GM23248 (cell line): ENCODE measurements around the gene CHST11. TPM values are rescaled to one million over a fixed set of nuclear protein-coding genes. Genes with fewer than 3 reads are reported as not detected.

ENCODE experiments used
- DNase-seq: peaks from one replicate; pipeline ENCODE4 v3.0.0-alpha.2; 2015
- H2AFZ ChIP-seq: fragments of 200-600 bp; sonication (generic); 2 replicates; pipeline ENCODE4 v1.6.1; 2016; ENCODE audit warnings: antibody characterized with exemption
- H3F3A ChIP-seq: fragments of 200-600 bp; sonication (generic); 2 replicates; pipeline ENCODE4 v1.6.1; 2016; ENCODE audit warnings: mild to moderate bottlenecking, antibody characterized with exemption, mixed run types; ENCODE audit not compliant: insufficient read depth
- H3K27ac ChIP-seq: fragments of 200-600 bp; sonication (generic); 2 replicates; pipeline ENCODE4 v1.5.1; 2016; ENCODE audit warnings: mild to moderate bottlenecking
- H3K27me3 ChIP-seq: fragments of 200-600 bp; sonication (generic); replicated peaks from 2 replicates; pipeline ENCODE4 v1.6.1; 2016; ENCODE audit warnings: mild to moderate bottlenecking; ENCODE audit not compliant: insufficient read depth
- H3K36me3 ChIP-seq: fragments of 200-600 bp; sonication (generic); 2 replicates; pipeline ENCODE4 v1.6.1; 2016; ENCODE audit warnings: low read depth, mild to moderate bottlenecking
- H3K4me1 ChIP-seq: fragments of 200-600 bp; sonication (generic); 2 replicates; pipeline ENCODE4 v1.6.1; 2016; ENCODE audit warnings: mild to moderate bottlenecking; ENCODE audit not compliant: insufficient read depth
- H3K4me2 ChIP-seq: fragments of 200-600 bp; sonication (generic); one replicate; pipeline ENCODE4 v1.6.1; 2016; ENCODE audit warnings: mild to moderate bottlenecking; ENCODE audit not compliant: unreplicated experiment
- H3K4me3 ChIP-seq: fragments of 200-600 bp; sonication (generic); 2 replicates; pipeline ENCODE4 v1.5.1; 2016; ENCODE audit warnings: mild to moderate bottlenecking
- H3K79me2 ChIP-seq: fragments of 200-600 bp; sonication (generic); 2 replicates; pipeline ENCODE4 v1.6.1; 2016; ENCODE audit warnings: mild to moderate bottlenecking; ENCODE audit not compliant: insufficient read depth
- H3K9ac ChIP-seq: fragments of 200-600 bp; sonication (generic); 2 replicates; pipeline ENCODE4 v1.6.1; 2016; ENCODE audit warnings: mild to moderate bottlenecking
- H3K9me2 ChIP-seq: fragments of 200-600 bp; sonication (generic); 2 replicates; pipeline ENCODE4 v1.6.1; 2016; ENCODE audit warnings: mixed run types, mild to moderate bottlenecking, moderate library complexity; ENCODE audit not compliant: insufficient read depth
- H3K9me3 ChIP-seq: fragments of 200-600 bp; sonication (generic); one replicate; pipeline ENCODE4 v1.6.1; 2017; ENCODE audit warnings: low read depth
- H4K20me1 ChIP-seq: fragments of 200-600 bp; sonication (generic); 2 replicates; pipeline ENCODE4 v1.6.0; 2016; ENCODE audit not compliant: insufficient read depth
- EZH2 ChIP-seq: fragments of 200-600 bp; sonication (generic); IDR thresholded peaks from 2 replicates; pipeline ENCODE4 v1.6.1; 2018; ENCODE audit warnings: antibody characterized with exemption, mild to moderate bottlenecking; ENCODE audit not compliant: insufficient read depth, poor library complexity, severe bottlenecking
- EZH2phosphoT487 ChIP-seq: fragments of 200-600 bp; sonication (generic); IDR thresholded peaks from 2 replicates; pipeline ENCODE4 v1.6.1; 2018; ENCODE audit warnings: antibody characterized with exemption, moderate library complexity, mild to moderate bottlenecking, low read depth; ENCODE audit not compliant: insufficient read depth
- whole genome bisulfite sequencing, 2 experiments: methylation state at CpG; one replicate each; pipeline ENCODE4 v1.1.6; 2015 to 2017; ENCODE audit warnings: low lambda C conversion rate in 2 of 2, low coverage in 1 of 2; ENCODE audit errors: missing lambda C conversion rate in 2 of 2; 5-methylcytosine and 5-hydroxymethylcytosine counted together
- in situ Hi-C: fragments of 300-500 bp; cut with MboI; formaldehyde crosslinking; loops from 2 replicates; pipeline ENCODE4 v1.15.0; 2020
- polyA plus RNA-seq: library from polyadenylated mRNA; unstranded; fragments of >200 nt; fragmentation: Nextera tagmentation; extraction: Ambion mirVana; gene quantifications from 2 replicates; pipeline ENCODE4 v1.2.1, GENCODE V29; 2016
- total RNA-seq: library from RNA; depleted of rRNA; stranded (reverse); fragments of >200 nt; shearing (Covaris generic); gene quantifications from 2 replicates; pipeline ENCODE4 v1.2.3, GENCODE V29; 2014

The CHST11 gene
- total and polyA plus RNA-seq, 2 experiments from 2014 or later = 3.7 to 5.4 TPM

DNA sequence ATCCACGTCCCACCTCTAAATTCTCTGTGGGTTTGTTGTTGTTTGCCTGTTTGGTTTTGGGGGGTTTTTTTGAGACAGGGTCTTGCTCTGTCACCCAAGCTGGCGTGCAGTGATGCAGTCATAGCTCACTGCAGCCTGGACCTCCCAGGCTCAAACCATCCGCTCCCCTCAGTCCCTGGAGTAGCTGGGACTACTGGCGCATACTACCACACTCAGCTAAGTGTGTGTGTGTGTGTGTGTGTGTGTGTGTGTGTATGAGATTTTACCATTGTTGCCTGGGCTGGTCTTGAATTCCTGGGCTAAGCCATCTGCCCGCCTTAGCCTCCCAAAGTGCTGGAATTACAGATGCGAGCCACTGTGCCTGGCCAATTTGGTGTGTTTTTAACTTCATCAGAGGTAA lies 265.2 kb downstream of the CHST11 start:
- H3K27ac ChIP-seq = no peak overlapping the region
- H3K79me2 ChIP-seq = no peaks in the 10 kb centered on the region
- no peak for TF ChIP-seq EZH2phosphoT487
- no peak for TF ChIP-seq EZH2
- WGBS, 2 experiments = 98% methylated on average over 6 of the region's 6 CpGs
- no peaks in the 10 kb centered on the region for H3K36me3 ChIP-seq
- no peak overlapping the region for H3K4me2 ChIP-seq
- no peaks in the 10 kb centered on the region for H3F3A ChIP-seq
- no peaks in the 10 kb centered on the region for H3K9me3 ChIP-seq
- no peak overlapping the region for H3K4me3 ChIP-seq
- in situ Hi-C loops = no loop called here
- no peak for DNase-seq
- no peak overlapping the region for H2AFZ ChIP-seq
- no peaks in the 10 kb centered on the region for H3K27me3 ChIP-seq
- peaks cover 9% of the 10 kb centered on the region for H3K4me1 ChIP-seq
- H4K20me1 ChIP-seq = no peaks in the 10 kb centered on the region
- H3K9me2 ChIP-seq = no peaks in the 10 kb centered on the region
- no peak overlapping the region for H3K9ac ChIP-seq

DNA sequence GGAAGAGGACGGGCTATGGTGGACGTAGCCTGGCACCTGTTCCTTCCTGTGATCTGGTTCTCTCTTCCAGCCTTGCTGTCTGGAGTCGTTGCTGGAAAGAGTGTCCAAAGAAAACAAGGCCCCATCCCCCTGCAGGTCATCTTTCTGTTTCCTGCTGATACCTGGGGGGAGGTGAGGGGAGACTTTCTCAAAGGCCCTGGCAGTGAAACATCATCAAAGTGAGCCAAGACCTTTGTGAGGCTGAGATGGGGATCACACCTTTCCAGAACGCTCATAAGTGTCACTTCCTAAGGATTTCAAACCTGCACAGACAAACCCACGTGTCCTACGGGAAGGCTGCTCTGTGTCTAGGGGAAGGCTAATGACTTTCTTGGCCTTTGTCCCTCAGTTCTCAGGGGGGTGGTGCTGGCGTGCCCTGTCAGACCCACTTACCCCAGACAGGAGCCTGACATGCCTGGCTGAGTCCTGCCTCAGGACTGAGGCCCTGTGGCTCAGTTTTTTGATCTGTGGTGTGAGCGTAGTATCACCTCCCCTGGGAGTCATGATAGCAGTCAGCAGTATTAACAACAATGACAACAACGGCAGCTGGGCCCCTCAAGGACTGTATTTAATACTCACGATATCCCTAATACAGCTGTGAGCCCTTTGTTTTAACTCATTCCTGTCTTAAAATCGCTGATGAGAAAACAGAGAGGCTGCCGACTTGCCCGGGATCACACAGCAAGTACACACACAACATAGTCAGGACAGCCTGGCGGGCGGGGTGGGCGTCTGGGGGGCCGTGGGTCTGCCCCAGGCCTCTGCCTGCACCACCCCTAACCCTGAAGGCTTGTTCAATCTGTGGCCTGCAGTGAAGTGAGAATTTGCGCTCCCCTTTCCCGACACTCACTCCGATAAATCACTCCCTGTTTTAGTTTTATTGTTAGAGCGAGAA lies 266.1 kb downstream of the CHST11 start:
- Histone ChIP-seq H3K9me2 (no peaks in the 10 kb centered on the region), H3K4me2 (no peak overlapping the region), H3K4me3 (no peak overlapping the region), H3K9ac (no peak overlapping the region), H3K79me2 (no peaks in the 10 kb centered on the region), H3K27ac (no peak overlapping the region), H3K27me3 (no peaks in the 10 kb centered on the region), H3K9me3 (no peaks in the 10 kb centered on the region), H4K20me1 (no peaks in the 10 kb centered on the region), H2AFZ (no peak overlapping the region), H3F3A (no peaks in the 10 kb centered on the region), H3K36me3 (no peaks in the 10 kb centered on the region), H3K4me1 (peaks cover 9% of the 10 kb centered on the region)
- DNase-seq = no peak
- TF ChIP-seq EZH2phosphoT487 = no peak
- TF ChIP-seq EZH2 = no peak
- in situ Hi-C loops = no loop called here
- 82 to 87% methylated on average over 17 to 21 of the region's 21 CpGs for WGBS, 2 experiments

DNA sequence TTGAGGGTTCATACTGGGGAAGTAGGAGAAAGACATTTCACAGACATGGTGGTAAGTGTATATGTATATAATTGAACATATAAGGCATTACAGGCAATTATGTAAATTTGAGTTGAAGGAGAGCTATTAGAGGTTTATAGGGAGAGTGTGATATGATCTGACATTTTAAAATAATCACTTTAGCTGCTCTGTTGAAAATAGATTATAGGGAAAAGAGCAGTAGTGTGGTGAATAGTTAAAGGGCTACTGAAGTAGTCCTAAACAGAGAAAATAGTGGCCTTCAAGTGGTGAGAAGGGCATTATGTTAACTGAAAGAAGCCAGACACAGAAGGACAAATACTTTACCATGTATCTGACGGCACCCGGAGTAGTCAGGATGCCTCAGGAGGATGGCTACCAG lies 267.1 kb downstream of the CHST11 start:
- no peaks in the 10 kb centered on the region for H3K9me3 ChIP-seq
- TF ChIP-seq EZH2 = no peak
- no peak for TF ChIP-seq EZH2phosphoT487
- 94 to 97% methylated on average over 2 of the region's 2 CpGs for WGBS, 2 experiments

DNA sequence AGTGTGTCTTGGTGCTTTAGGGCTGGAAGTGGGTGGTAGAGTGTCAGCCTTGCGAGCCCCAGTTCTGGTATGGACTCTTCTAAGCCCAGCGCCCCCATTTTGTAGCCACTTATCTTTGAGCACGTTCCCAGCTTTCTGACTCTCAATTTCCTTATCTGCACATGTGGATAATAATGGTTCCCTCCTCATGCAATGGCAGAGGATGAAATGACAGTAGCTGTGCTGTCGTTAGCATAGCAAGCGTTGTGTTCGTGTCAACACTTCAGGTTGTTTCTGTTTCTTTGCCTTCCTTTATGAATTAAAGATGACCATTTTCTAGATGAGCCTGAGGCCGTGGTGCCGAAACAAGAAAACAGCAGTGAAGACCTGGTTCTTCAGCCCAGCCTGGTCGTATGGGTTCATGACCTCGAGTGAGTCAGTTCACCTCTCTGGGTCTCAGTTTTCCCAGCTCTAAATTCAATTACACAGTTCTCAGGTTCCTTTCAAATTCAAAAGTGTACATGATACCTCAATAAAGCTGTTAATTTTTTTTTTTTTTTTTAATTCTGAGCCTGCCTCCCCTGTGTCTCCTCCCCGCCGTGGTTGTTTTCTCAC lies 268.3 kb downstream of the CHST11 start:
- H3K27ac ChIP-seq = no peak overlapping the region
- no peak for DNase-seq
- H3K79me2 ChIP-seq = no peaks in the 10 kb centered on the region
- TF ChIP-seq EZH2phosphoT487 (no peak), EZH2 (no peak)
- H3K9ac ChIP-seq = no peak overlapping the region
- no peaks in the 10 kb centered on the region for H3K36me3 ChIP-seq
- H4K20me1 ChIP-seq = no peaks in the 10 kb centered on the region
- H3K4me3 ChIP-seq = no peak overlapping the region
- in situ Hi-C loops = no loop called here
- H3K9me2 ChIP-seq = no peaks in the 10 kb centered on the region
- no peaks in the 10 kb centered on the region for H3K9me3 ChIP-seq
- 90% methylated on average over 12 of the region's 12 CpGs for WGBS, 2 experiments
- H3F3A ChIP-seq = no peaks in the 10 kb centered on the region
- no peak overlapping the region for H2AFZ ChIP-seq
- no peaks in the 10 kb centered on the region for H3K27me3 ChIP-seq
- H3K4me1 ChIP-seq = peaks cover 8% of the 10 kb centered on the region
- no peak overlapping the region for H3K4me2 ChIP-seq

More for the DNA sequence above, 267.1 kb downstream of the CHST11 start:
- H3K36me3 ChIP-seq = no peaks in the 10 kb centered on the region
- no peaks in the 10 kb centered on the region for H4K20me1 ChIP-seq
- no peaks in the 10 kb centered on the region for H3F3A ChIP-seq
- in situ Hi-C loops = no loop called here
- no peak for DNase-seq
- no peak overlapping the region for H3K9ac ChIP-seq
- no peak overlapping the region for H3K27ac ChIP-seq
- H3K4me1 ChIP-seq = peaks cover 9% of the 10 kb centered on the region
- no peaks in the 10 kb centered on the region for H3K27me3 ChIP-seq
- H3K4me3 ChIP-seq = no peak overlapping the region
- H3K4me2 ChIP-seq = no peak overlapping the region
- no peaks in the 10 kb centered on the region for H3K79me2 ChIP-seq
- H3K9me2 ChIP-seq = no peaks in the 10 kb centered on the region
- no peak overlapping the region for H2AFZ ChIP-seq
